CD4-positive, alpha-beta T cell treated with Interleukin-15 for 4 hours (primary cell): ENCODE measurements around the gene GNG2.

Experiments used
- DNase-seq: peaks from one replicate; pipeline ENCODE4 v3.0.0-alpha.2; 2020; ENCODE audit warnings: low spot score

Gene GNG2

DNA sequence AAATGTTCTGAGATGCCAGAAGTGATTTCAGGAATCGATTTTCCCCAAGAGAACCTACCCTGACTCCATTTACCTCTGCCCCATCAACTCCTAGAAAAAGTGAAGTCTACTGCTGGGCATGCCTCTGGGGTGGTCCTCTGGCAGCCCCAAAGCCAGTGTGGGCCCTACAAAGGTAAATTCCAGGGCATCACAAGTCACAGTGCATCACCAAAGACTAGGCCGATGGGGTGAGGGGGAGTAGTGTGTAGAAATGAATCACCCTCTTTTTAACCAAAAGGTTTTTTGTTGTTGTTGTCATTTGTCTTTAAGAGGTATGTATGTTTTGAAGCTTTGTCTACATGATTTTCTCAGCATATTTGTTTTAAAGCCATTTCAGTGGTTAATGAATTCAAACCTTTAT lies 82.6 kb downstream of the GNG2 start:
- no peak for DNase-seq

DNA sequence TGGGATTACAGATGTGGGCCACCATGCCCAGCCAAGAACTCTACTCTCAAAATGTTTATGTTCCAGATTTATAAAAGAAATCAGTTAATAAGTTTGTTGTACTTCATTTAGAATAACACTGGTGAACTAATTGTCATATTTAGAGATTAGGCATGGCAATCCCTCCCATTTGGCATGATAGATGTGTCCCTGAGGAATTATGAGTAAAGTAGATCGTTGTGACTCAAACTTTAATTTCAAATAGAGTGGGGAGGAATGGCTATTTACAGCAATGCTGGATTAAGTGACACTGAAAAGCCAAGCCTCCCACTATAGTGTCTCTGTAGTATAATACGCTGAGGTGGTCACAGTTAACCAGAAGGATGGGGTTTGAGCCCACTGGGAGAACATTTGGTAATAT lies 89.6 kb downstream of the GNG2 start:
- DNase-seq: no peak

DNA sequence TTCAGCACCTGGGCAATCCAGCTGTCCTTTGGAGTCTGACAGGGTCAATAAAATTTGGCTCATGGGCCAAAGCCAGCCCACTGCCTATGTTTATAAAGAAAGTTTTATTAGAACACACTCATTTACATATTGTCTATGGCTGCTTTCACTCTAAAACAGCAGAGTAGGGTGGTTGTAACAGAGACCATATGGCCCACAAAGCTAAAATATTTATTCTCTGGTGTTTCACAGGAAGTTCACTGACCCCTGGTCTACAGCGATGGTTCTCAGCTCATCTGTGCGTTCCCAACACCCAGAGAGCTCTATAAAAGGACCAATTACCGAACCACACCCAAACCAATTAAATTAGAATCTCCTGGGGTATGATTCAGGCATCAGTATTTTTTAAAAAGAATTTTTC lies 91.2 kb downstream of the GNG2 start:
- no peak for DNase-seq

DNA sequence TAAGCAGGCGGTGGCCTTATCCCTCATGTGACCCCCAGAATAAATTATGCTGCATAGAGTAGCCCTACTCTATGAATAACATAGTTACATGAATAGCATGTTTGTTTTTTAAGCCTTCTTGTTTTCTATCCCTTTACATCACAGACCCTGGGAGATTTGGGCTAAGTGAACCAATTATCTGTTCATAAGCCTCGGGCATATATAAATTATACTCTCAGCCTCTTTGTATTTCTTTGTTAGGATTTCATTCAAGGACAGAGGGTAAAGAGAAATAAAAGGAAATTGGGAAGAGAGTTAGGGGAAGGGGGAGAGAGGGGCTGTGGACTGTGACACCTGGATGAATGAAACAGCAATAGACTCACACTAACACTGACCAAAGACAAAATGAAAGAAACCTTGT lies 93.6 kb downstream of the GNG2 start:
- no peak for DNase-seq

DNA sequence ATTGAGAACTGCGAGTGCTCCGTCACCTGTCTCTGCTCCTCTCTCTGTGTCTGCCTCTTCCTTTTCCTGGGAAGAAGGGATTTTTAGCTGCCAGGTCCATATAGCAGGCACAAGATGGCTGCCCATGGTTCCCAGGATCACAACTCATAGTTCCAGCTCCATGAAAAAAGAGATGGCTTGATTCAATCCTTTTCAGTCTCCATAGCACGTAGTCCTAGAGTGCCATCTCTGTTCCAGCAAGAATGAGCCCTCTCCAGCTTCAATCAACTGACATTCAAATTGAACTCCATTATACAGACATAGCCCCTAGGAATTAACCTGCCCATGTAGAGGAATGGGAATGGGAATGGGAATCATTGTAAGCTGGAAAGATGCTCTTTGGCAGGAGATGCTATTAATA lies 94.2 kb downstream of the GNG2 start:
- DNase-seq: no peak

DNA sequence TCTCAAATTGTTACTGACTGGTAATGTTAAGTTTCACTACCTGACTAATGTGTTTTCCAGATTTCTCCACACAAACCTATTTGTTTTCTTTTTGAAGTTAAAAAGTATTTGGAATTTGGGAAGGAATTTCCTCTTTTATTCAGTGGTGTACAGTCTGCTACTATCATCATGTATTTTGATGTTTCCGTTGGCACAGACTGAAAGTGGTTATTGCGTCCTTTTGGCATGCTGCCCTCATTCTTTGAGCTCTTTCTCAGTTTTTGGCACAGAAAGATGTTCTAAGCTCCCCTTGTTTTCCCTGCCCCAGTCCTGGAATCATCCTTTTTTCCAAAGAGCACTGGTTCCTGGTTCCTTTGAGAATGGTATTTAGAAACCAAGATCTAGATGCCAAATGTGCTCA lies 97.5 kb downstream of the GNG2 start:
- no peak for DNase-seq

DNA sequence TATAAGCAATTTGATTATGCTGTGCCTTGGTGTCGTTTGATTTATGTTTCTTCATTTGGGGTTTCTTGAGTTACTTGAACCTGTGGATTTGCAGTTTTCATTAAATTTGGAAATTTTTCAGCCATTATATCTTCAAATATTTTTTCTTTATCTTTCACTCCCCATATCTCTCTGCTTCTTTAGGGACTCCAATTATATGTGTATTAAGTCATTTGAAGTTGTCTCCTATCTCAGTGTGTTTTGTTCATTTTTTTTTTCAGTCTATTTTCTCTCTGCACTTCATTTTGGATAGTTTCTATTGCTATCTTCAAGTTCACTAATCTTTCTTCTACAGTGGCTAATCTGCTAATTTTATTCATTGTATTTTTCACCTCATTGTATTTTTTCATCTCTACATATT lies 99.5 kb downstream of the GNG2 start:
- DNase-seq: no peak

DNA sequence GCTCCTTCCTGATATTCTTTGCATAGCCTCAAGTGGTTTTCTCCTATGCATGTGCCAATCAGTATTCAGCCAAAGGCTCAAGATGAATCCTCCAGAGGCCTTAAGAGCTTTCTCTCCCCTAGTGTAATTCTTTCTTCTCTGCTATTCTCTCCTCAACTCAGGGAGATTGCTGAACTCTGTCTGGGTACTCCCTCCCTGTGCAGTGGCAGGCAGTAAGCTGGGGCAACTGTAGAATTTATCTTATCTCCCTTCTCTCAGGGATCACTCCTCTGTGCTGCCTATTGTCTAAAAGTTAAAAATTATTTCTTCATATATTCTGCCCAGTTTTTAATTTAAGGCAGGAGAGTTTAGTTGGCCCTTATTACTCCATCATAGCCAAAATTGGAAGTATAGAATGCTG lies 100.5 kb downstream of the GNG2 start:
- DNase-seq: no peak

DNA sequence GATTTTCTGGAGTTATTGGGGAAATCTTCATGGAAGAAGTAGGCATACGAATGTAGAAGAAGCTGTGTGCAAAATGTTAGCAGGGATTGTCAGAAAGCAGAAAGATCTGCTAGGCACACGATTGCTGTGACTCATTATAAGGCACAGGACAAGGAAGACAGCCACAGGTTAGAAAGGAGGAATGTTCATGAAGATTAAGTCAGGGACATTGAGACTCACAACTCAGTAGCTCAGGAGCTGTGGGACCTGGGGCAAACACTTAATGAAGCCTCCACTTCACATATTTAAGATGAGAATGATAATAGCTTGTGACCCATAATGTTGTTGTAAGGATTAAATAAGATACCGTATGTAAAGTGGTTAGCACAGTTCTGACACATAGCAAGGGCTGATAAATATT lies 102.3 kb downstream of the GNG2 start:
- no peak for DNase-seq

DNA sequence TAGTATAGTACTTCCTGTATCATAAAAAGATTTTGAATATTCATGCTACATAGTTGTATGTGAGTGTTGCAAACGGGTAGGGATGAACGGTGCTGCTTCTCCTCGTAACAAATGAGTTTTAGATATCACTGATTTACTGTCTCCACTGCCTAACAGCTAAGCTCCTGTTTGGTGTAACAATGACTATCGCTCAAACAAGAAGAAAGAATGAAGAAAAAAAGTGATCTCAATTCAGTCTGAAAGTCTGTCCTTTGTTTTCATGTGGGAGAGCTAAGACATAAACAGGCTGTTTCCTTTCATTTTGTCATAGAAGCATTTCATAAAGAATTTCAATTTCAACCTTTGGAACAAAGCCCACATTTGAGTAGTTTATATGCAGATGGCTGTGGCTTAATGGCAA lies 102.9 kb downstream of the GNG2 start:
- no peak for DNase-seq

DNA sequence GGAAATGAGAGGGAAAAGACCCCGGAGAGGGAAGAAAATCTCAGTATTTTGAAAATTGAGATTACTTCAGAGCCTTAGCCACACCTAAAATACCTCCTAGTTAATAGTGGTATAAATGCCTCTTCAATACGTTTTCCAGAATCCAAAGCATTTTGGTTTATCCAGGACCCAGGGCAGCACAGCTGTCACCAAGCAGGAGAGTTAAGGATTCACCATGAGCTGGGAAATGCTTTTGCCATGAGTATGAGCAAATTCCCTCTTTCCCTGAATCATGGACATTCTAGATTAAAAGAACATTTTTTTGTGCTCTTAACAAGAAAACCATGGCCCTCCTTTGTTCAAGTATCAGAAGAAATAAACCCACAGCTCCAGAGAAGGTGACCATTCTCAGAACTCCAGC lies 107.1 kb downstream of the GNG2 start:
- no peak for DNase-seq

DNA sequence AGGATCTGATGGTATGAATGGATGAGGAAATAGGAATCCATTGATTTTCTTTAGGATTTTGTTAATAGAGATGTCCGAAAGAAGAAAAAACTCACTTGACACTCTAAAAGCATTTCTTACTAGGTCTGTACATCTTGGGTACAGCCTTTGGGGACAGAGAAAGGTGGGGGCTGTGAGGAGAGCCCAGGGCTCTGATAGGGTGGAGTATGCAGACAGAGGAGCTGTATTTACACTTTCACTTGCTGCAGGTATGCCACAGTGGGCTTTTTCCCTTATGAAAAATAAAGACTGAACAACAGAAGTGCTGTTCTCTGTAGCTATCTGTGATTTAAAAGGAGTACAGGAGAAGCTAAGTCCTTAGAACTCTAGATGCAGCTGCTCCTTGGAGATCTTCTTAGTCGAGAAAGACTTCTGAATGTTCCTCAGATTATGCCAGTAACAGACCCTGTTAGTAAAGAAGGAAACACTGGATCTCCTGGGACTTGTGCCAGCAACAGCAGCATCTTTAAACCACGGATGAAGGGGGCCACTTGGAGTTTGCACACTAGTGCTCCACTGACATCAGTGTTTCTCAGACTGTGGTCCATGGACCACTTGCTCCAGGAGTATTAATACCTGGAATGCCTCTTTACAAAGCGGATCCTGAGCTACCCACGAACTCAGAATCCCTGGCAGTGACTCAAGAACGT lies 109.6 kb downstream of the GNG2 start:
- DNase-seq: no peak

DNA sequence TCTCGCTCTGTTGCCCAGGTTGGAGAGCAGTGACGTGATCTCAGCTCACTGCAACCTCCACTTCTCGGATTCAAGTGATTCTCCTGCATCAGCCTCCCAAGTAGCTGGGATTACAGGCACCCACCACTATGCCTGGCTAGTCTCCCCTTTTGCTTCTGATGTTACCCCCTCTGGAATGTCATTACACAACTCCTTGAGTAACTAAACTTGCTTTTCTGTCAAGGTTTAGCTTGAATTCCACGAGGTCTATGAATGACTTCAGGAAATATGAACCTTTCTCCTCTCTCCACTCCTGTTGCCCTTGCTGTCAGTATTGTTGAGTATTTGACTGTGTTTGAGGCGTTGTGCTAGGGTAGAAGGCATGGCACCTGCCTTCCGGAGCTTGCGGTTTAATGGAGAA lies 112.2 kb downstream of the GNG2 start:
- DNase-seq: no peak

DNA sequence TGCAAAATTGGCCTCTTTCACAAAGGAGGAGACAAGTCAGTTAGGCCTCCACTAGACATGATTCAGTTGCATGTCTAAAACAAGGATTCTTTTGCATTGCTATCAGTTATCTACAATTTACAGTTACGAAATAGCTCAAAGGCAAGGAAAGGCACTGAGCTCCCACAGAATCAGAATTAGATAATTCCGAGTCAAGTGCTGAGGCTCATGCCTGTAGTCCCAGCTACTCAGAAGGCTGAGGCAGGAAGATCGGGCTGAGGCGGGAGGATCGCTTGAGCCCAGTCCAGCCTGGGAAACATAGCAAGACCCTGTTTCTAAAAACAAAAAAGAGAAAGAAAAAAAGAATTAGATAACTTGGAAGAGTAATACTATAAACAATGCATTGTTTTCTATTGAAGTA lies 116.7 kb downstream of the GNG2 start:
- no peak for DNase-seq

DNA sequence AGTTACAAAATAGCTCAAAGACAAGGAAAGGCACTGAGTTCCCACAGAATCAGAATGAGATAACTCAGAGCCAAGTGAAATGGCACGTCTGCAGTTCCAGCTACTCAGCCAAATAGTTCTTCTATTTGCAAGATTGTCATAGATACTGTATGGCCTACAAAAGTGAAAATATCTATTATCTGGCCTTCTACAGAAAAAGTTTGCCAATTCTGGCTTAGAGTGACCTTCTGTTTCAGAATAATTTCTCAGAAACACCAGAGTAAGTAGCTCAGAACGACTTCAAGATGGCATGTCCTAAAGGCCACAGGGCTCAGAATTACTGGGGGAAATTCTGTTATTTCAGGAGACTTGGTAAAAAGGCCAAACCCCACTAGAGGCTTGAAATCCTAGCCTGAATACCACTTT lies 118.3 kb downstream of the GNG2 start:
- DNase-seq: no peak

DNA sequence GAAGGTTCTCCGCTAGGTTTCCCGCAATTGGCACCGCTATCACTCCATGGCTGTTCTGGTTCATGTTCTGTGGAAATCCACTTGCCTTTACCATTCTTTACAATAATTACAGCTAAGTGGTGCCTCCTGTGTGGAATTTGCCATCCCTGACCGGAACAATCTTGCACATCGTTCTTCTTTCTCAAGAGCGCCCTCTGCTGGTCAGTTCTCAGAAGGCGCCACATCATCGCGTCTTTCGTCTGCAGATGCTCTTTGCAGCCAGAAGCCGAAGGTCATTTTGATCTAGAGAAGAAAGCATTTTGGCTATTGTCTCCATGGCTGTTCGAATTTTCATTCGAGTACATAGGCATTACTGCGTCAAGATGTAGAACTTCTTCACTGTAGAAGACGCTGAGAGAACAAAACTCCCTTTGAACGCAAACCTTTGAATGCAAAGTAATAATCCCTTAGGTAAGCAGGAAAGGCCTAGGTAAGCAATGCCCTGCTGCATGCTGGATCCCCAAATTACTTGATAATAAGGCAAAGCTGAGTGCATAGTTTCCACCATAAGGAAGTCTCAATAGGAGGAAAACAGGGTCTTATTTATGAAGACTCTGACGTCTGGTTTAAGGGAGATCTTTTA lies 118.8 kb downstream of the GNG2 start:
- DNase-seq: peak; percentile 82

DNA sequence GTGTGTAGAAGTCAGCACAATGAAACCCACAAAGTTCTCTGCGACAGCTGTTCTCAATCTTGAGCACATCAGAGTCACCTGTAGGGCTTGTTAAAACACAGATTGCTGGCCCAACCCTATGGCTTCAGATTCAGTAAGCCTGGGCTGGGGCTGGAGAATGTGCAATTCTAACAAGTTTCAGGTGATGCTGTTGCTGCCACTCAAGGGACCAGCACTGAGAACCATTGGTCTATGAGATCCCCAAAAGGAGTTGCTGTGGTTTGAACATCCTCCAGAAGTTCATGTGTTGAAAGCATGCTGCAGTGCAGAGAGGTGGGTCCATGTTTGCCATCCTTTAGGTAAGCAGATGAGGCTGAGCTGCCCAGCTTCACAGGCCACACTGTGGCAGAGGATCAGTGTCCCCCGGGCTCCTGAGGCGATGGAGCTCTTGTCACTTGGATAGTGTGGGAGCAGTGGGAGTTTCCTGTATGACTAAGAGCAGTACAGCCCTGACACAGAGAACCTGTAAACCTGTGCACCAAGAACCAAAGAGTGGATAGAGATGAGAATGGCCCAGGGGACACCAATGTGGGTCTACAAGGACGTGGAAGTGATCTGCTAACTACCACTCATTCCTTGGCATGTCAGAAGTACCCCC lies 120.9 kb downstream of the GNG2 start:
- no peak for DNase-seq

DNA sequence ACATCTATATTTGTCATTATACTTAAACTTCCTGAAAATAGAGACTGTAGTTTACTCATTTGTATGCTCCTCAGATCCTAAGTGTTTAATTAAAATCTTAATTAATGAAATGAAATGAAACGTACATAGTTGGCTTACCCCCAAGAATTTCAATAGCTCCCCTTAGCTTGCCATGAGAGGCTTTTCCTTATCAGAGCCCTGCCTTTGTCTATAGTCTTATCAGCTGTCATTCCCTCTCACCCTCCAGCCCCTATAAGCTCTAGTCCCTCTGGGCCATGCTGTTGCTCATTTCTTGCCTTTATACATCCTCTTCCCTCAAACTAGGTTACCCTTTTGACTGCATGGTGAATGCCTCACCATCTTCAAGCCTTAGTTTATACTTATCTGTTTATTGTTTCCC lies 127.8 kb downstream of the GNG2 start:
- no peak for DNase-seq

DNA sequence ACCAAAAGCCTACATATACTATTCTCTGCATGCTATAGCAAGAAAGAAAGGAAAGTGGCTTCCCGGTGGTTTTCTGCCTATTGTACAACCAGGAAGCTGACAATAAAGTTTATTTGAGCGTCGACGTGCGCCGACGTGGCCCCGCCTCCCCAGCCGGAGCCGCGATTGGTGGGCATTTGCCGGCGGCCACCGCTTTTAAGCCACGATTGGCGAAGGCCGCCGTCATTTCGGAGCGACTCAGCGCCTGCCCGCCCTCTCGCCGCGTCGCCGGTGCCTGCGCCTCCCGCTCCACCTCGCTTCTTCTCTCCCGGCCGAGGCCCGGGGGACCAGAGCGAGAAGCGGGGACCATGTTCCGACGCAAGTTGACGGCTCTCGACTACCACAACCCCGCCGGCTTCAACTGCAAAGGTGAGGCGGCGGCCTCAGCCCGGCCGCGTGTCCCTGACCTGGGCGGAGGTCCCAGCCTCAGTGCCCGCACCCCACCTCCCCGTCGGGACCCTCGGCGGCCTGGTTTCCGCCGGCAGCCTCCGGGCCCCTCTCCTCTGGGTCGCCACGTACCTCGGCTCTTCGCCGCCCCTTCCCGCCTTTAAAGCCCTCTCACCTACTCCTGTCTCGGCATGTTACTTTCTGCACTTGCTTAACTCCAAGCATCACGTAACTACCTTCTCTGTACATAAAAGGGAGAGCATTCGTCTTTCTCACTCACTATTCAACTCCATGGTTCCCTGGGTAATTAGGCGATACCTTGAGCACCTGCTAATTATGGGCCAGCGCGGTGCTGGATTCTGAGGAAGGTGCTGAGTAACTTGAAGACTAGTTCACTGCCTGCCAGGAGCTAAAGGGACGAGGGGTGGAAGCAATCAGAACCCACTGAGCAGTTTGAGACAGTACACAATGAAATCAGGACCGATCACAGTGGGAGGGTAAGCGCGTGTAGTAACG lies 129.2 kb downstream of the GNG2 start, which contains the start of gene RTRAF:
TSS of gene RTRAF (plus strand) at position 254 of the 942 bp plus-strand sequence. CDS start at position 348, 94 bp downstream.
- peak; percentile 91 for DNase-seq

DNA sequence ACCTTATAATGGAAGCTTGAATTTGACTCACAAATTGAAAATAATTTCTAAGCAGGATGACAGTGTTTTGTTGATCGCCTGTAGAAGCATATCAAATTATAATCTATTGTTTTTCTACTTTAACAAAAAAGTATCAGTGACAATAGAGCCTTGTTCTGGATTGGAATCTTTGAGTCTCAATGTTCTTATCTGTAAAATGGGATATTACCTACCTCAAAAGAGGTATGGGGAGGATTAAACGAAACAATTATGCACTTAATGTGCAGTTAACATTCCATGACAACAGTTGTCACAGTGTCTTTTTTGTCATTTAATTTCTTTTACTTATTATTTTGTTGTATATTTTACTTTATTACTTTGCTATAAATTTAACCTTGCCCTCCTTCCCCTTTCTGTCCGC lies 130.1 kb downstream of the GNG2 start:
- no peak for DNase-seq

DNA sequence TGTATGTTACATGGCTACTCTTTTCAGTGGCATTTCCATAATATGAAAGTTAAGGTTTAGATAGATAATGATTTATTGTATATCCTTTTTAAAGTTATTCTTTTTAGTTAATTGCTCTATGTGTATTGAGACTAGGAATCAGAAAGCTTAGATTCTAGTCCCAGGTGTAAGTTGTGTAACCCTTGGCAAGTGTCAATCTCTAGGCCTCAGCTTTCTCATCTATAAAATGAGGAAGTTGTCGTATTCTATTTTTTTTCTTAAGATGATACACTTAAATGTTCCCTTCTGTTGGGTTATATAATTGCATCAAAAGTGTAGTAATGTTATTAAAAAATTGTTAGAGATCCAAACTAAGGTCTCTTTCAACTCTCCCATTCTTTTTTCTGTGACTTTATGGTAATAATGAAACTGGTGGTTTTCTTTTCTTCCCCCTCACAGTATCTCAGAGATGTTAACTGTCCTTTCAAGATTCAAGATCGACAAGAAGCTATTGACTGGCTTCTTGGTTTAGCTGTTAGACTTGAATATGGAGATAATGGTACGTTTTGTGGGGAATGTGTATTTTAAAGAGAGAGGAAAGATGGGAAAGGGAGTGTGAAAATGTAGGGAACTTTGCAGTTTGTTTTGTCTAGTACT lies 133.0 kb downstream of the GNG2 start:
- DNase-seq: no peak

DNA sequence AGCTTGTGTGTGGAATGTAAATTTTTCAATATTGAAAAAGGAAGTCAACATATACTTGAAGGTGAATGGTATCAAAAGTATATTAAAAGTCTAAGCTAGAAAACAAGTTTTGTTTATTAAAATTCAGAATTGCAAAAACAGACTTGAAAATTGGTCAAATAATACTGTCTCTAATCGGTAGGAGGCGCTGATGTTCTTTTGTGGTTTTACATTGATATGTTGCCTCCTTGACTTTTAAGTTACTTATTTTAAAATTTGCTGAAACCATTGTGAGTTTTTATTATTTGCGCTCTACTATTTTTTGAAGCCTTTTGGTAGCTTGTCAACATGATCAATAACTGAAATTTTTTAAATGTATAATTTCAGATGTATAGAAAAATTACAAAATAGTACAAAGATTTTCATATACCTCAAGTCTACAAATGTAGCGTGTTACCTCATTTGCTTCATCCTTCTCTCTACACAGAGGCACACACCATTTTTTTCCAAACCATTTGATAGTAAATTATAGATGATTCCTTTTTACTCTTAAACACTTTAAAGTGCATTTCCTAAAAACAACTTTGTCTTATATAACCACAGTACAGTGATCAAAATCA lies 135.8 kb downstream of the GNG2 start:
- peak; percentile 49 for DNase-seq
